ENCODE data around the gene HSPB2.

Gene HSPB2

GRCh38 chr11:111939836-111940604 lies 27.5 kb downstream of the HSPB2 start:
- no peak for DNase-seq

GRCh38 chr11:111941963-111942362 lies 29.4 kb downstream of the HSPB2 start:
- DNase-seq, result no peak

- DNase-seq, result no peak
These were observed 30.3 kb downstream of the HSPB2 start for GRCh38 chr11:111942829-111943228.

GRCh38 chr11:111944139-111944538 lies 31.6 kb downstream of the HSPB2 start:
- peak; percentile 15 for DNase-seq

- peak; percentile 61 for DNase-seq
These were observed 32.1 kb downstream of the HSPB2 start for GRCh38 chr11:111944651-111945051.

- DNase-seq, result no peak
These were observed 32.7 kb downstream of the HSPB2 start for GRCh38 chr11:111945198-111945597.

GRCh38 chr11:111946499-111946898 lies 34.0 kb downstream of the HSPB2 start:
- no peak for DNase-seq

- no peak for DNase-seq
These were observed 34.6 kb downstream of the HSPB2 start for GRCh38 chr11:111947143-111947542.

- no peak for DNase-seq
These were observed 37.2 kb downstream of the HSPB2 start for GRCh38 chr11:111949519-111950426.

- DNase-seq, result no peak
These were observed 39.0 kb downstream of the HSPB2 start for GRCh38 chr11:111951565-111951964.

GRCh38 chr11:111954154-111954553 lies 41.6 kb downstream of the HSPB2 start:
- DNase-seq, result no peak

- no peak for DNase-seq
These were observed 45.3 kb downstream of the HSPB2 start for GRCh38 chr11:111957663-111958444.

GRCh38 chr11:111960916-111961315 lies 48.4 kb downstream of the HSPB2 start:
- no peak for DNase-seq

GRCh38 chr11:111961389-111962300 lies 49.1 kb downstream of the HSPB2 start:
- DNase-seq, result no peak
